Left renal cortex interstitium (tissue), 4 donors: ENCODE results near the gene ARF3. TPM values are rescaled to one million over a fixed set of nuclear protein-coding genes. Genes with fewer than 3 reads are reported as not detected.

Experiments
- polyA plus RNA-seq, 4 donors: library from polyadenylated mRNA; unstranded; fragments of 120-200 nt; gene quantifications; one replicate each; pipeline ENCODE4 v1.2.1, GENCODE V29; 2013; ENCODE audit not compliant: insufficient read length in 4 of 4

Gene ARF3
- polyA plus RNA-seq, 4 donors = 129 to 147 (median 136) TPM

Other genes starting within 250 kb of the ARF3 start
- gene CCNT1, start 240.8 kb downstream of the ARF3 start, polyA plus RNA-seq = 10 to 100 TPM; 25.3 to 35.6 (median 31.1) TPM
- 100 to 1,000 TPM in 2 of 4 donors, 10 to 100 TPM in 2; 74.9 to 114 (median 97.7) TPM for gene ADCY6, start 168.4 kb downstream of the ARF3 start, polyA plus RNA-seq
- 10 to 100 TPM; 47.8 to 72.5 (median 58.4) TPM for gene CACNB3, start 139.0 kb downstream of the ARF3 start, polyA plus RNA-seq
- 100 to 1,000 TPM in 3 of 4 donors, 10 to 100 TPM in 1; 88.3 to 111 (median 109) TPM for gene DDX23, start 105.3 kb downstream of the ARF3 start, polyA plus RNA-seq
- gene RND1, start 91.6 kb downstream of the ARF3 start, polyA plus RNA-seq = 1 to 10 TPM; 2.7 to 3.7 (median 3.3) TPM
- gene FKBP11, start 32.0 kb downstream of the ARF3 start, polyA plus RNA-seq = 10 to 100 TPM in 3 of 4 donors, 1 to 10 TPM in 1; 9.0 to 22.6 (median 16.1) TPM
- under 1 TPM; 0.07 to 0.16 (median 0.08) TPM for gene WNT10B, start 14.2 kb upstream of the ARF3 start, polyA plus RNA-seq
- not detected for gene WNT1, start 20.8 kb upstream of the ARF3 start, polyA plus RNA-seq
- gene DDN, start 41.9 kb upstream of the ARF3 start, polyA plus RNA-seq = 10 to 100 TPM; 74.2 to 97.8 (median 84.6) TPM
- 10 to 100 TPM; 70.5 to 89.8 (median 77.6) TPM for gene PRKAG1, start 61.3 kb upstream of the ARF3 start, polyA plus RNA-seq
- gene KMT2D, start 103.3 kb upstream of the ARF3 start, polyA plus RNA-seq = 10 to 100 TPM; 31.8 to 65.9 (median 49.3) TPM
- gene RHEBL1, start 112.5 kb upstream of the ARF3 start, polyA plus RNA-seq = 1 to 10 TPM; 1.3 to 2.4 (median 1.8) TPM
- gene DHH, start 137.3 kb upstream of the ARF3 start, polyA plus RNA-seq = under 1 TPM; 0.30 to 0.55 (median 0.50) TPM
- gene LMBR1L, start 153.4 kb upstream of the ARF3 start, polyA plus RNA-seq = 100 to 1,000 TPM in 1 of 4 donors, 10 to 100 TPM in 3; 57.2 to 103 (median 73.3) TPM
- 1,000 to 10,000 TPM in 3 of 4 donors, 100 to 1,000 TPM in 1; 921 to 1,230 (median 1,081) TPM for gene TUBA1B, start 173.9 kb upstream of the ARF3 start, polyA plus RNA-seq
- 100 to 1,000 TPM; 357 to 552 (median 456) TPM for gene TUBA1A, start 231.6 kb upstream of the ARF3 start, polyA plus RNA-seq